GM21528 (cell line): ENCODE results near the gene ZFHX2.

Source experiments
- ATAC-seq: cut with Tn5 transposase; IDR thresholded peaks from one replicate; pipeline ENCODE4 v1.9.1; 2021; ENCODE audit warnings: mild to moderate bottlenecking, moderate library complexity; ENCODE audit not compliant: unreplicated experiment, low FRiP score

The ZFHX2 gene

GRCh38 chr14:23561873-23562821 lies 10.6 kb upstream of the ZFHX2 start:
- ATAC-seq: no peak

- ATAC-seq: no peak
These were observed 9.7 kb upstream of the ZFHX2 start for GRCh38 chr14:23561259-23561658.

DNA sequence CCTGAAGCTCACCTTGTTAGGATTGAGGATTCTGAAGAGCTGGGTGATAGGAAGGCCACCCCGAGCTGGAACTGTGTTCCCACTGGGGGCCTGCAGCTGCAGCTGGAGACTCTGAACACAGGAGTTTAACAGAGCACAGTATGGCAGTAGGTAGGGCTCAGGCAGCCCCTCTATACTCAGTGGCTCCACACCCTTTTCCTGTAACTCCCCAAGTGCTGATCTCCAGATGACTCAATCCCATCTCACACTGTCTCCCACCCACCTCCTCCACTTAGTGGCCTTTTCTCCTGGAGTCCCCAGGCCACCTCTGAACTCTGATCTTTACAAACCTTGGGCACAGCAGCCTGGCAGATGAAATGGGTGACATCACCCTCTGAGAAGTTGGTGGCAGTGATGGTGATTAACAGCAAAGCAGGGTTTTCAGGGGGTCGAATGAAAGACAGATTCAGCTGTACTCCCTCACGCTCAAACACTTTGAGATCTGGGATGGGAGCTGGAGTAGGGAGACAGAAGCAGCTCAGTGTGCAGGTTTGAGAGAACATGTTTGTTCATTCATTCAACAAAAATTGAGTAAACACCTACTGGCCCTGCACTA lies 8.5 kb upstream of the ZFHX2 start:
- no peak for ATAC-seq

DNA sequence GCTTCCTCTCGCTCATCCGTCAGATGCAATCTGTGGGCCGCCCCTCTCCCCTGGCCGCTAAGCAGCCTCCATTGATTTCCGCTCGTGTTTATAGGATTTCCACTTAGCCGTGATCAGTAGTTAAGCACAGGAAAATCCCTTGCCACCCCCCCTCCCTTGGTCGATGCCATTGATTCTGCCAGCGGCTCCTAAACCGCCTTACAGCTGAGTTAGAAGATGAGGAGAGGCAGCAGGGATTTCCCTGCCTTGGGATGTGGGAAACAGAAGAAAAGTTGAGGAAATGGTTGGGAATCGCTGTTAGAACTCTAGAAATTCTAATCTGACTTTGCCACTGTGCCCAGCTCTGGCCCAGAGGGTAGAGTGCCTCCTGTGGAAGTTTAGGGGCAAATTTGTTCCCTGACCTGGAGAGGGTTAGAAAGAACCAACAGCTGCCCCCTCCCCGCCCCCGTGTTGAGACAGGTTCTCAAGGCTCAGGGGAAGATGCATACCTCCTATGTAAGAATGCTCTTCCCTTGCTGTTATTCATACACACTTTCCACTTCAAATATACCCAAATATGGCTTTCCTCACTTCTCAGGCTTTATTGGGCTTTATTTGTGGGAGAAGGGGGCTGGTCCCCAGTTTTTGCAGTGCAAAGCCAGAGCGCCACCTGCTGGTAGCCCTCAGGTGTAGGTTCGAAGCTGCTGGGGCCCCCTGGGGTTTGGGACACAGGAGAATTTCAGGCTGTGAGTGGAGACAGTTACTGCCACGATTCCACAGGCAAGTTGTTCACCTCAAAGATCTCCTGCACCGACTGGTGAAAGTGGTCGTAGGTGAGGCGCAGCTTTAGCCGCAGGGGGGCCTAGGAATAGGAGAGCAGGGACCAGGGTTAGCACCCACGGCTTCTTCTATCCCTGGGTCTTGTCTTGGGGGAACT lies 7.7 kb upstream of the ZFHX2 start:
- no peak for ATAC-seq

DNA sequence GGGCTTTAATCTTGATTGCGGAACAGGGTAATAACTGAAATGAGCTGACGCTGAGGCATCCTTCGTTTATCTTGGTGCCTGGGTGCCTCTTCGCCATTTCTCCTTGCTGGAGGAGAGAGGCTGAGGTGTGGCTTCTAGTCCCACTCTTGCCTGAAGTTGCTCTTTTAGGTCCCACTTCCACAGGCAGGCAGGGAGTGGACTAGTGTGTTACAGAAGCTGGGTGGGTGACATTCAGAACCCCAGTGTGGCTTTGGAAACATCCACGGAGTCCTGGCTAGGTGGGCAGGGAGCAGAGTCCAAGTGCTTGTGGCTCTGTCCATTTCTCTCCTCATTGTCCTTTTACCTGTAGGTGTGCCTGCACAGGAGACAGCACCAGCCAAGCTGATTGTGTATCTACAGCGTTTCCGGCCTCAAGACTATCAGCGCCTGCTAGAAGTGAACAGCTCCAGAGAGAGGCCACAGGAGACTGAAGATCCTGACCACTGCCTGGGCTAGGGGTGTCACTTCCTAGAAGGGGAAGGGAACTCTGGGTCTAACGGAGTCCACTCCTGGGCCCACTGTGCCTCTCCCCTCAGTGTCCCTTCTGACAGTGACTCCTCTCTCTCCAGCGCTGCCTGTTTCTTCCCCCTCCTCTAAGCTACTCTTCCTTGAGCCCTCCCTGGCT lies 6.9 kb upstream of the ZFHX2 start:
- ATAC-seq: no peak

- ATAC-seq: no peak
These were observed 6.4 kb upstream of the ZFHX2 start for GRCh38 chr14:23557946-23558345.

DNA sequence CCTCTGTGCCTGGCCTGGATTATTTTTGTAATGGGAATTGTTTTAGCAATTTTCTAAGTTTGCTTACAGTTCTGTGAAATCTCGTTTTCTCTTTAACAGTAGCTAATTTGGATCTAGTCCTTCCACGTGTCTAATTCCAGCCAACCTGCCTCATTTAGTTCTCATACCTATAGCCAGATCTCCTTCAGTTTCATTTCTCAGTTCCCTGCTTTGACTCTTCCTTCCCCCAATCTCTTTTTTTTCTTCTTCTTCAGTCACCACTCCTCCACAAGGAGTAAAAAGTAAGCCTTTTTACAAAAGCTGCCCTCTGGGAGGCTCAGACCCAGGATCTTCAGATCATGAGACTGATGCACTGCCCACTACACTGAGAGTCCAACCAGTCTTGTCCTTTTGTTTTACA lies 6.0 kb upstream of the ZFHX2 start:
- ATAC-seq: no peak

DNA sequence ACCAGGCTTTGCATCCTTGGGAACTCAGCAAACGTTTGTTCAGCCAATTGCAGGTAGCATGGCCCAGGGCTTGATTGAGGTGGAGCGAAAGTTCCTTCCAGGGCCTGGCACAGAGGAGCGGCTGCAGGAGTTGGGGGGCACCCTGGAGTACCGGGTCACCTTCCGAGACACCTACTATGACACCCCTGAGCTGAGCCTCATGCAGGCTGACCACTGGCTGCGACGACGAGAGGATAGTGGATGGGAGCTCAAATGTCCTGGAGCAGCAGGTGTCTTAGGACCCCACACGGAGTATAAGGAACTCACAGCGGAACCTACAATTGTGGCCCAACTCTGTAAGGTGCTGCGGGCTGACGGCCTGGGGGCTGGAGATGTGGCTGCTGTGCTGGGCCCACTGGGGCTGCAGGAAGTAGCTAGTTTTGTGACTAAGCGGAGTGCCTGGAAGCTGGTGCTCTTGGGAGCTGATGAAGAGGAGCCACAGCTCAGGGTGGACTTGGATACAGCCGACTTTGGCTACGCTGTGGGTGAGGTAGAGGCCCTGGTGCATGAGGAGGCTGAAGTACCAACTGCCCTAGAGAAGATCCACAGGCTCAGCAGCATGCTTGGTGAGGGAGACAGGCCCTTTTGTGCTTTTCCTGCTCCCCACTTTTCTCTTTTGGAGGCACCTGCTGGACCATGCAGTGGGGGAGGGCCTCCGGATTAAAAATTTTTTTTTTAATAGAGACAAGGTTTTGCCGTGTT lies 5.3 kb upstream of the ZFHX2 start:
- ATAC-seq: no peak

DNA sequence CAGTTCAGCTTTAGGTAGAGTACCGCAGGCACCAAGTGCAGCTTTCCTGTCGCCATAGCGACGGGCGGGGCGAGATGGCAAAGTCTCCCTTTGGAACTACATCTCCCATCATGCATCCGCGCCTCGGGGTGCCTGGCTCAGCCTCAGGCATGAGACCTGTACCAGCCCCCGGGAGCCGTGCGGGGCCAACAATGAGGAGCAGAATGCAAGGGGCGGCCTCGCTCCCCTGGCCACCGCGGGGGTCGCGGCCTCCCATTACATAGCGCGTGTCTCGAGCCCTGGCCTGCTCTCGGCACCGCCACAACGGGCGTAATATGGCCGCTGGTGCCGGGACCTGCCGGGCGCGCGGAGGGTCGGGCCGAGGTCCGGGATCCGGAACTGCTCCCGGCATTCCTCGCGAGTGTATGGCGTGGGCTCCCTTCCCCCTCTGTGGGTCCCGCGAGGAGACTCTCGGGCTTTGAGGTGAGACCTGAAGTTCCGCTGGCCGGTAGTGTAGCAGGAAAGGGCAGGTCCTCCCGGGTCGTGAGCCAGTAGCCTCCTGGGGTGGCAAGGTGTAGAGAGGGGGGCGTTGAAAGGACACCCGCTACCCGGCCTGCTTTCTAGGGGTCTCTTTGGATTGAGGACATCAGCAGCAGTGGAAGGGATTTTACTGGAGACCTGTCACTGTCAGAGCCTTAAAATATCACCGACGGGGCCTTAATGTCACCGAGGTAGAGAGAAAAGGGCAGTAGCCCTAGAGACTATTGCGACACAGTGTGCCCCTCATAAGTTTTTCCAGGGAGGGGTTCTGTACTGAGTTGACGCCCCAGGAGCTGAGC lies 4.5 kb upstream of the ZFHX2 start, which contains the start of gene THTPA:
TSS of gene THTPA (plus strand) at position 390 of the 818 bp plus-strand sequence. CDS start 487 bp downstream, outside the sequence.
- ATAC-seq: peak; percentile 84

GRCh38 chr14:23555533-23555881 lies 3.9 kb upstream of the ZFHX2 start:
- peak; percentile 2 for ATAC-seq

DNA sequence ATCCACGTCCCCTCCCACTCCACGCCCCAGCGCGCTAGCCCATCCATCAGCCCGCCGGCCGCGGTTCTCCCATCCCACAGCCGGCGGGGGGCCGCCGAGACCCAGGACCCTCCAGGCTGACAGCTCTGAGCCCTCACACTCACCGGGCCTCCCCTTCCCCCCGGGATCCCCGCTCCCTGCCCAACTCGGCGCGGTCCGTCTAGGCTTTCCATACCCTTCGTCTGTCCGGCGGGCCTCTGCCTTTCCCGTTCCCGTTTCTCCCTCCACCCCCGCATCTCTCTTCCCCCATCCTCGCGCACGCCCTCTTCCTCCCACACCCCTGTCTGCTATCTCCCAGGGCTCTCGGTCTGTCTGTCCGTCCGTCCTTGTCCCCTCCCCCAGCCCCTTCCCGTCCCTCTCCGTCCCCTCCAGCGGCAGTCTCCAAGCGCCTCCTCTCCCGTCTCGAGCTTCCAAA lies 726 bp downstream of the ZFHX2 start:
- no peak for ATAC-seq

GRCh38 chr14:23550131-23550811 lies 1.3 kb downstream of the ZFHX2 start:
- no peak for ATAC-seq

GRCh38 chr14:23548351-23549318 lies 2.9 kb downstream of the ZFHX2 start:
- ATAC-seq: no peak

GRCh38 chr14:23547924-23548323 lies 3.6 kb downstream of the ZFHX2 start:
- no peak for ATAC-seq

- ATAC-seq: no peak
These were observed 5.0 kb downstream of the ZFHX2 start for GRCh38 chr14:23546450-23547035.

DNA sequence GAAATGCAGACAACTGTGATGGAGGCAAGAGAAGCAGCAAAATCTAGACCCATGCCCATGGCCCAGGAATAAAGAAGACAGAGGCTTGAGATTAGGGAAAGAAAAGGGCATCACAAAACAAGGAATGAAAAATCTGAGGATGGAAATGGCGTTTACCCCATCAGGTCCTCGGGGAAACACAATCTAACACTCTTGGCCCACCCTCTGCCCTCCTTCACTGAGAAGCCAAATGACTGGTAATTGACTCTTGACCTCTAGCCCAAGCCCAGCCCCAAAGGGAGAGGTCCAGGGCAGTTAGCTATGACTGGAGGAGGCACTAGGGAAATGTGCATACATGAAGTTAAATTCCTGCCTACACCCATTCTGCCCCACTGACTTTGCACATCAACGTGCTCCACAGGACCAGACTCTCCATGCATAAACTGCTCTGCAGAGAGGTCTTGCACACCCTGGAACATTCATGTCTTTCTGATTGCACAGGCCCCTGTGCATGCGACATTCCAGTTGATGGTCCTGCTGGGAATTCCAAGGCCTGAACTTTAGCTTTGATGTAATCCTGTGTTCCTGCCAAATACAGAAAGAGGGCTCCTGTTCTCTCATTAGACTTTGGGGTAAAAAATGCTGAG lies 5.7 kb downstream of the ZFHX2 start:
- no peak for ATAC-seq
